GM15510 (cell line): ENCODE results near the gene DNASE1L3.

Experiments
- POLR2A ChIP-seq: IDR thresholded peaks from 3 replicates; pipeline ENCODE4 v1.6.1; 2011; ENCODE audit warnings: borderline replicate concordance; ENCODE audit not compliant: insufficient read length; ENCODE audit errors: extremely low read depth

The DNASE1L3 gene

DNA sequence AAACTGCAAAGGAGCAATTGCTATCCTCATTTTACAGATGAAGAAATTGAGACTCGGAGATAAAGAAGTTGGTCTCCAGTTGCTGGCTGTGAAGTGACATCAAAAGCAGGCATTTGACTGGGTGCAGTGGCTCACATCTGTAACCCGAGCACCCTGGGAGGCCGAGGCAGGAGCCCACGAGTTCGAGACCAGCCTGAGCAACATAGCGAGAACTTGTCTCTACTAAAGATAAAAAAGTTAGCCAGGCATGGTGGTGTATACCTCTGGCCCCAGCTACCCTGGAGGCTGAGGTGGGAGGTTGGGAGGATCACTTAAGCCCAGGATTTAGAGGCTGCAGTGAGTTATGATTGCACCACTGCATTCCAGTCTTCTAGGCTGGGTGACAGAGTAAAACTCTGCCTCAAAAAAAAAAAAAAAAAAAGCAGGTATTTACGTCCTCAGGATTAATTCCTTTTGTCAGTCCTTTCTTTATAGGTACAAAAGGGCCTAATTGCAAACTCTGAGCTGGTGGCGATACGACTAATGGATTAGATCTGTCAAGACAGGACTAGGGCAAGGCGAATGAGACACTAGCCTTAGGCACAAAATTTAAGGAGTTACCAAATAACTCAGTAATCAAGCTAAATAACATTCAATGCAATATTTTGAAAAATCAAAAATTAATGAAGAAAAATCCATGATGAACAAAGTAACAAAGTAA is 5.9 kb upstream of the DNASE1L3 start:
- no peak for TF ChIP-seq POLR2A

DNA sequence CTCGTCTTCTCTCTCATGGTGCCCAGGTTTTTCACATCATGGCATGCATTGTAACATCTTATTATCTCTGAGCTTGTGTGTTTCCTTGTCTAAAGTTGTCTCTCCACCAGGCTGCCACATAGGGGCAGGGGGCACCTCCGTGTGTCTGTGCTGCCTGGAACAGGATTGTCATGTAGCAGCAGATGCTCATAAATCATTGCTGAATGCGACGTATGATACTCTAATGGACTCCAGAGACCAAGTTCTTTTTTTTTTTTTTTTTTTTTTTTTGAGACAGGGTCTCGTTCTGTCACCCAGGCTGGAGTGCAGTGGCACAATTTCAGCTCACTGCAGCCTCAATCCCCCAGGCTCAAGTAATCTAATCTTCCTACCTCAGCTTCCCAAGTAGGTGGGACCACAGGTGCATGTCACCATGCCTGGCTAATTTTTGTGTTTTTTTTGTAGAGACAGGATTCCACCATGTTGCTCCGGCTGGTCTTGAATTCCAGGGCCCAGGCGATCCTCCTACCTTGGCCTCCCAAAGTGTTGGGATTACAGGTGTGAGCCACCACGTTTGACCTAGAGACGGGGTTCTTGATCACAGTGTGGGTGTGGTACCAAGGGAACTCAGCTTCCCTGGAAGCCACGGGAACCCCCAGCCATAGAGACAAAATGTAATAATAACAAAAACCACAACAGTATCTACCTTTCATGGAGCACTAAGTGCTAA is 4.7 kb upstream of the DNASE1L3 start:
- no peak for TF ChIP-seq POLR2A

DNA sequence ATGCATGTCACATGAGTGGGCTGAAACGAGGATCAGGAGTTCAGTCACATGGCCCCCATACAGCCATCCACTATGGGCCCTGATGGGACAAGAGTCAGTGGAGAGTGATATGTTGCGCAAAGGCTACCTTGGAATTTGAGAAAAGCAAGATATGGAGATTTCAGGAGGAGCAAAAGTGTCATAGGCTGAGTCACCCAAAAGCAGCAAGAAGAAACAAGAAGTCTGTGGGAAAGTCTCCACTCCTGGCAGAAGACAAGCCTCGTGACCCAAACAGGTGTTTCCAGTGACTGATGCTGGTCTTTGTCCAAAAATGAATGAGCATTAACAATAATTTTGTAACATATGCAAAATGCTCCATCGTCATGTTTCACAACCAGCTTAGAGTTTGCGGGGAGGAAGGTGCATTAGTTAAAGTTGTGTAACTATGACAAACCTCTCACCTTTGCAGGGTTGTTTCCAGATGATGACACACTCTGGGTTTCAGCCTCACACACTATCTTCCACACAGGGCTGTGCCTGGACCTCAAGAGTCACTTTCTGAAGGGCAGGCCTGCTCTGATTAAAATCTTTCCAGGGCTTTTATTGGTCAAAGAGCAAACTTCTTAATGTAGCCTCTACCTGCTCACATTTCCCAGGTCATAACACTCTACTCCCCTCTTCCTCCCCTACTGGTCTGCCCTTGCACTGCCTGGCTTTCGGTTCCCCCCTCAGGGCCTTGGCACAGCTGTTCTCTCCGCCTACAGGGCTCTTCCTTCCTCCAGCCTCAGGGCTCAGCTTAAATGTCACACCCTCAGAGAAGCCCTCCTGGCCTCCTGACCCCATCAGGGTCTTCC is 3.9 kb upstream of the DNASE1L3 start:
- TF ChIP-seq POLR2A: no peak

DNA sequence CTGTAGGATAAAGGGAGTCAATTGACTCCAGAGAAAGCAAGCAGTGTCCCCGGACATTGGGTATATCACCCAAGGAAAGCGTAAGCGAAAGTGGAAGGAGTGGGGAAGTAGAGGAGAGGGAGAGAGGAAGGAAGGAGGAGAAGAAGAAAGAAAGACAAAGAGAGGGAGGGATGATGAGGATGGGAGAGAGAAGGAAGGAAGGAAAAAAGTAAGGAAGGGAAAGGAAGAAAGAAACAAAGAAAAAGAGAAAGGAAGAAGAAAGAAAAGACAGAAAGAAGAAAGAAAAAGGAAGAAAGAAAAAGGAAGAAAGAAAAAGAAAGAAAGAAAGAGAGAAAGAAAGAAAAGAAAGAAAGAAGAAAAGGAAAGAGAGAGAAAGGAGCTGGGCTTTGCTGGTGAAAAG is 839 bp downstream of the DNASE1L3 start:
- TF ChIP-seq POLR2A: no peak

DNA sequence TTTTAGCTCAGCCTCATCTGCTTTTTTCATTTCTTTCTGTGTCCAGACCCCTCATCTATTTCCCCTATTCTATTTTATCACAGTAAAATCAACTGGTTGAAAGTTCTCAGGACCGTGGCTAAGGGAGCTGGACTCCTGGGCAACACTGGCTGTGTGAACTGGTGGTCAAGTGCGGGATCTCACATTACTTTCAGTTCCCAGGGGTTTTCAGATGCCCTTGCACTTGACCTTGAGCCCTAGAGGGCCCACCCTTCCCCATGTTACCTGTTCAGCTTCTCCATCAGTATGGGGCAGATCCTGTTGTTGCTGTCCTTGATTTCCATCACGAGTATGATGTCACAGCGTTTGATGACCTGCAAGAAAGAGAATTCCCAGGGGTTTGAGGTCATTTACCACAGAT is 2.8 kb downstream of the DNASE1L3 start:
- TF ChIP-seq POLR2A: no peak

DNA sequence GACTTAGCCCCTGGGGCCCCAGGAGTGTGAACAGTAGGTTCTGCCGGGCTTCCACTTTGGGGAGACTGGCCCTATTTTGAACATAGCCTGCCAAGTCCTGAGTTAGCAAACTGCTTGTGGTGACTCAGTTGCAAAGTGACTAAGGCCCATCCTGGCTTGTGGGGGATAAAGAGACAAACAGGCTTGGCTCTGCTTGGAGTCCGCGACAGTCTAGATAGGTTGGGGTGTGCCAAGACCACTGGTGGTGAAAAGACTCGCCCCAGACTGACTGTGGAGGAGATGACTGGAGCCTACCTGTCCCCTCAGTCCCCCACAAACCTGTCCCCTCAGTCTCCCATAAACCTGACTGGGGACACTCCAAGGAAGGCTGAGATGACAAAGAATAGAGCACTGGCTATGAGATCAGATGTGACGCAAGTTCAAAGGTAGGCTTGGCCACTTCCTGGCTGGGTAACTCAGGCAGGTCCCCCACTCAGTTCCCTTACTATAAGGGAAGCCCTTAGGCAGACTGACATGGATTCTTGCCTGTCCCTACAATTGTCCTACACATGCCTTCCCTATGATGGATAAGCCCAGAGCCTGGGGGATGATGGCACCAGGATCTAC is 4.3 kb downstream of the DNASE1L3 start:
- no peak for TF ChIP-seq POLR2A

DNA sequence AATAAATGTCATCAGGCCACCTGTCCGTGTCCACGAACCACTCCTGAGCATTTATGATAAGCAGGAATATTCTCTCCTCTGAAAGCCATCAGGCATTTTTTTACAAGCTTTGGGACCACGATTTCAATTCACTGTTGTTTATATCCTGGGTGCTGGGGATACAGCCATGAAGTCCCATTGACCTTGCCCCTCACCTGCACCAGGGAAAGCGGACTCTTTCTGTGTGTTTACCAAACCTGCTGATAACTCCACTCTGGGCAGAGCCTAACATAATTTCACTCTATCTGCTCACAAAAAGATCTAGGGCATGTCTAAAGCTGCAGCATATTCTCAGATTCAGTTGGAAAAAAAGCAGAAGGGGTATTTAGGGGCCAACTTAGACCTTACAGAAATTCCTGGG is 4.8 kb downstream of the DNASE1L3 start:
- no peak for TF ChIP-seq POLR2A

DNA sequence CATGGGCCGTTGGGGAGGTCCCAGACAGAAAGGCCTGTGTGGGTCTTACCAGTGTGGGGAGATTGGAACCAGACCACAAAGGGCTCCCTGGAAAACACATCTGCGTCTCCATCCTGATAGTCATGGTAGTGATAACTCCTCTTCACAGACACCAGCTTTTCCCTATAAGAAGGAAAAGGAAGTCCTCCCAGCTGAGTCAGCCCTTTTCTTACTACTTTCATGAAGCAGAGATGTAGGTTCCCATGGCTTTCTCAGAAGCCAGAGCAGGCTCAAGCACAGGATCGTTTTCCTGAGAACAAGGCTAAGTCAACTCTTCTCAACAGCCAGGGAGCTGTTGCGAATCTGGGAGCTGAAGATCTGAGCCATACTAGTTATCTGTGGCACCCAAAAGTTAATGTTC is 6.1 kb downstream of the DNASE1L3 start:
- TF ChIP-seq POLR2A: no peak

DNA sequence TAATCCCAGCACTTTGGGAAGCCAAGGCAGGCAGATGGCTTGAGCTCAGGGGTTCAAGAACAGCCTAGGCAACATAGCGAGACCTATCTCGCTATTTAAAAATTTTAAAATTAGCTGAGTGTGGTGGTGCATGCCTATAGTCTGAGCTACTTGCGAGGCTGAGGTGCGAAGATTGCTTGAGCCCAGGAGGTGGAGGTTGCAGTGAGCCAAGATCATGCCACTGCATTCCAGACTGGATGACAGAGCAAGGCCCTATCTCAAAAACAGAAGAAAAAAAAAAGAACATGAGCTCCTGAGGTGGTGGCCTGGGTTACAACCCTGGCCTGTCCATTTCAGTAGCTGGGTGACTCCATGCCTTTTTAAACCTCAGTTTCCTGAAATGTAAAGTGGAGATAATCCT is 7.2 kb downstream of the DNASE1L3 start:
- no peak for TF ChIP-seq POLR2A

DNA sequence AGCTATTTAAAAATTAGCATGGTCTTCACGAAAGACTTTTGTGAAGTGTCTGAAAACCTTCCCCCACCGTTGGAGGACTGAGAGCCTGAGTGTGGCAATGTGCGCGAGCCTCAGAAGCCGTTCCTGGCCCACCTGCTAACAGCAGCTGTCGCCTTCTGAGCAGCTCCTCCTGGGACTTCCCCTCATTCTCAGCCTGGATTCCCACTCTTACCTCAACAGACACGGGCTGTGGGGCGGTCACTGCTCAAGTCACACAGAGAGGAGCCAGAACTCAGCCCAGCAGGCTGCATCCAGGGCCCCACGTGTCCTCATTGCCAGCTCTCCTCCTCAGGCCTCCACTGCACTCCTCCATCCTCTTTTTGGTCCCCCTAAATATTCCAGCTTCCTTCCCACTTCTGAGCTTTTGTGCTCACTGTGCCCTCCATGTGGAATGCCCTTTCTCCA is 7.8 kb downstream of the DNASE1L3 start:
- no peak for TF ChIP-seq POLR2A

DNA sequence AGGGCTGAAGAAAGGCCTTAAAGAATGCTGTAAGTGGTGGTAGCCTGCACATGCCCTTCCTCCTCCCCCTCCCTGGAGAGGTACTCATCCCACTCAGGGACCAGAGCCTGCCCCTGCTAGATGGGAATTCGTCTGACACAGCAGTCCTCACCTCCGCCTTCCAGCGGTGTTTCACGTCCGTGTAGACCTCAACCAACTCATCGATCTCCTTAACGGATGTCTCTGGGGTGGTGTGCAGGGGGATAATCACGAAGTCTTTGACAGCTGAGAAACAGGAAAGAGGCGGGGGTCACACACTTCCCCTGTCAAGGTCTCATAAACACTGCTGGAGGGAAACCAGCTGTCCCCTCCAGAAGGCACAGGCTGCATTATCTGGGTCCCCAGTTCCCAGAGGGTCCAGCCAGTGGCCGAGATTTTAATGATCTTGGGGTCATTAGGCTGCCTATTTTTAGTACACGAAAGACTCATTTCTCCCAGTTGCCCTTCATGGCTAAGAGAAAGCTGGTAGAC is 9.9 kb downstream of the DNASE1L3 start:
- TF ChIP-seq POLR2A: no peak

DNA sequence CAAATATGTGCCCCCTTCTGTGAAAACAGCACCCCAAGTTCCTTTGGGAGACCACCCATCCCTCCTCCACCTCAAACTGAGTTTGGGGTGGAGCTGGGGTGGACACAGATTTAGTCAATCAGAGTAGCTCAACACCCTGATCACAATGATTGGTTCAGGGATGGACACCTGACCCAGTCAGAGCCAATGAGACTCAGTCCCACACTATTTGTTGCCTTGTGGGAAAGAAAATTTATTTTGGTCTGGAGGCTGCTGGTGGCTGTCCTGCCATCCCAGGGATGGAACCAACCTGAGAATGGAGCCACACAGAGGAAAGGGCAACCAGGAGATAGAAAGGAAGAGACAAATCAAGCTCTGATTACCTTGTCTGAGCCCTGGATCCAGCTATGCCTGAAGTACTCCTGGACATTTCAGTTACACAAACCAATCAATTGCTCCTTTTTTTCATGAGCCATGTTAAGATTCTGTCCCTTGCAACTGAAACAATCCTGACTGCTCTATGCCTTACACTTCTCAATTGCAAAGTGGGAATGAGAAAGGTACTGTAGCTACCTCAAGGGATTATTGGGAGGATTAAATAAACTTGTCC is 10.6 kb downstream of the DNASE1L3 start:
- no peak for TF ChIP-seq POLR2A

DNA sequence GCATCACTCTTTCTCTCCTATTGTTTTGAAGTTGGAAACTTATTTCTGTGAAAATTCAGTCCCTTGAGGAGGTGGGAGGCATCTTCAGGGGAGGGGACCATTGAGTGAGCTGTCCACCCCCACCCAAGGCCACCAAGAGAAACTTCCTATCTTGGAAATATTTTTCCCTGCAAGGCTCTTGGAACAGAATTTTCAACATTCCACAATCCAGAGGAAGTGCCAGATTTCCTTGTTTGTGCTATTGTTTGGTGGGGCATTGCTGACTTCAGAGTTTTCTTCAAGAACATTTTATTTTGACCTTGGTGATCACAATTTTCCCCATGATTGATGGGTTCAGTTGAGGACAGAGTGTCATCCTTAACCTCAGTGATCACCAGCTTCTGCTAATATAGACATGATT is 12.0 kb downstream of the DNASE1L3 start:
- no peak for TF ChIP-seq POLR2A

DNA sequence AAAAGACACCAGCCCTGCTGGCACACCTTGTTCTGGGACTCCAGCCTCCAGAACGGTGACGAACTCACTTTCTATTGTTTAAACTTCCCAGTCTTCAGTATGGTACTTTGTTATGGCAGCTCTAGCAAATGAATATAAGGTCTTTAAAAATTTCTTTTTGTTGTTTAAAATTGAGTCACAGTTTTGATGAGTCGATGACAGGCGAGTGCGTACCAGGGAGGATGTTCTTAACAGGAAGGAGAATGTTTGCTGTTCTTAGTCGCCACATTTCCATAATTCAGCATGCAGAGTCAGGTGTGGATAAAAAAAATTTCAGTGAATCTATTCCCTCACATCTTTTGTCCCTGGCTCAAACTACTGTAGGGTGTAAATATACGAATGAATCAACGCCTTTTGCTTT is 12.4 kb downstream of the DNASE1L3 start:
- no peak for TF ChIP-seq POLR2A

DNA sequence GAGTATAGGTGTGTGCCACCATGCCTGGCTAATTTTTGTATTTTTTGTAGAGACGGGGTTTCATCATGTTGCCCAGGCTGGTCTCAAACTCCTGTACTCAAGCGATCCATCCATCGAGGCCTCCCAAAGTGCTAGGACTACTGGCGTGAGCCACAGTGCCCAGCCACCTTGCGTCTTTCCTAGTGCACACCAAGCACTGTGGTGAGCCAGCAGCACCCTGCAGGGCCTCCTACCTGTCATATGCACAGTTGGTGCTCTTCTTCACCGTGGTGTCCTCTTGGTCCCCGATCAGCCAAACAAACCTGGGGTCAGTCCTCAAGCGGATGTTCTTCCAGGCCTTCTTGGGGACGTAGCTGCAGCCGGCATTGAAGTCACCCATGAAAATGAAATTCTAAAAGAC is 13.2 kb downstream of the DNASE1L3 start:
- no peak for TF ChIP-seq POLR2A

DNA sequence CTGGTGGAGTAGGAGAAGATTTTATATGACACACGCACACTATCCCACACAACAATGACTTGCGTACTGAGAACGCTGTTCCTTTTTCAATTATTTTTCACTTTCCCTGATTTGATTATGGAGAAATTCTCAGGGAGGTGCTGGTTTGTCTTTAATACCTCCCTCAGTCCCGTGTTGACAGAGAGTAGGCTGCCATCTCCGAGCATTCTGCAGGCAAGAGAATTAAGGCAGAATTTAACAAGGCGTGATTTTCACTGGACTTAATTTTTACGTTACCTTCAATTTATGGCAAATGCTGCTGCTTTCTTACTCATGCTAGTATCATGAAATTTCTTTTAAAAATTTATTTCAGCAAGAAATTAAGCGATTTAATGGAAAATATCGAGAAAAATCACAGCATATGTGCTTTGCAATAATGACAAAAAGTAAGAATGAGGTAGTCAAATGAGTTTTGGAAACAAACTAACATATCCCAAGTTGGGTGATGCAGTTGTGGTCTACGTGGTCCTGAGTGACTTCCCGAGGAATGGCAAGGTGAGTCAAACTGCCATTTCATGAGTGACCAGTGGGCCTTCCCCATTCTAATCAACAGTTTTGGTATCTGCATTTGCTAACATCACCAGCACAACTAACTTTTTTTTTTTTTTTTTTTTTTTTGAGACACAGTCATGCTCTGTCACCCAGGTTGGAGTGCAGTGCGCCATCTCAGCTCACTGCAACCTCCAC is 16.9 kb downstream of the DNASE1L3 start:
- no peak for TF ChIP-seq POLR2A
